ENCODE data around the gene STK25.

STK25 gene

GRCh38 chr2:241492174-241492565 is 16.2 kb downstream of the STK25 start:
- no peak for DNase-seq

- DNase-seq, result no peak
Measured at GRCh38 chr2:241491549-241492173, 16.7 kb downstream of the STK25 start.

GRCh38 chr2:241490825-241491506 is 17.4 kb downstream of the STK25 start:
- no peak for DNase-seq

- DNase-seq, result no peak
Measured at GRCh38 chr2:241489733-241490680, 18.4 kb downstream of the STK25 start.

GRCh38 chr2:241489088-241489487 is 19.3 kb downstream of the STK25 start:
- DNase-seq, result no peak

- DNase-seq, result no peak
Measured at GRCh38 chr2:241485172-241485911, 23.0 kb downstream of the STK25 start.

GRCh38 chr2:241483305-241483704 is 25.1 kb downstream of the STK25 start:
- DNase-seq, result no peak

GRCh38 chr2:241482126-241482955 is 26.0 kb downstream of the STK25 start:
- DNase-seq, result no peak

GRCh38 chr2:241481687-241482086 is 26.7 kb downstream of the STK25 start:
- no peak for DNase-seq

GRCh38 chr2:241479026-241479898 is 29.1 kb downstream of the STK25 start:
- no peak for DNase-seq

GRCh38 chr2:241478166-241478565 is 30.2 kb downstream of the STK25 start:
- no peak for DNase-seq

GRCh38 chr2:241475267-241475666 is 33.1 kb downstream of the STK25 start:
- DNase-seq, result no peak

- no peak for DNase-seq
Measured at GRCh38 chr2:241473399-241473798, 35.0 kb downstream of the STK25 start.

GRCh38 chr2:241469746-241470145 is 38.6 kb downstream of the STK25 start:
- DNase-seq, result no peak

- DNase-seq, result no peak
Measured at GRCh38 chr2:241468476-241468781, 40.0 kb downstream of the STK25 start.

- DNase-seq, result no peak
Measured at GRCh38 chr2:241467777-241468475, 40.5 kb downstream of the STK25 start.

GRCh38 chr2:241466230-241466629 is 42.2 kb downstream of the STK25 start:
- no peak for DNase-seq

GRCh38 chr2:241465543-241465942 is 42.8 kb downstream of the STK25 start:
- DNase-seq, result no peak

- no peak for DNase-seq
Measured at GRCh38 chr2:241463276-241464135, 44.9 kb downstream of the STK25 start.

Measured in activated effector memory CD4-positive, alpha-beta T cell treated with Interleukin-2 at 50 U/mL for 16 hours (primary cell).